Natural killer cell (primary cell): ENCODE measurements around the gene PEX5L. TPM values are rescaled to one million over a fixed set of nuclear protein-coding genes. Genes with fewer than 3 reads are reported as not detected.

Experiments used
- ATAC-seq, 3 donors: fragments of 150-1000 bp in 2 of 3; fragments of 200-7000 bp in 1 of 3; cut with Tn5 transposase; 1 replicate in 1 of 3; 2 replicates in 2 of 3; pipeline ENCODE4 v1.10.0; 2021; ENCODE audit warnings: mild to moderate bottlenecking in 2 of 3, moderate library complexity in 2 of 3
- DNase-seq, 2 donors: peaks; one replicate each; pipeline versions ENCODE4 v3.0.0 to v3.0.0-alpha.2; 2013 to 2021; ENCODE audit warnings: mixed read lengths in 1 of 2
- H3K27ac ChIP-seq: one replicate; pipeline ENCODE4 v1.5.1; 2013; ENCODE audit warnings: mild to moderate bottlenecking, low read length
- H3K27me3 ChIP-seq: one replicate; pipeline ENCODE4 v1.6.1; 2013; ENCODE audit warnings: low read length; ENCODE audit not compliant: control insufficient read depth, insufficient read depth
- H3K36me3 ChIP-seq: one replicate; pipeline ENCODE4 v1.6.1; 2013; ENCODE audit warnings: low read length; ENCODE audit not compliant: control insufficient read depth, insufficient read depth
- H3K4me1 ChIP-seq: one replicate; pipeline ENCODE4 v1.6.1; 2013; ENCODE audit warnings: low read length; ENCODE audit not compliant: control insufficient read depth, insufficient read depth
- H3K4me3 ChIP-seq: one replicate; pipeline ENCODE4 v1.5.1; 2013; ENCODE audit warnings: low read length
- H3K9me3 ChIP-seq: one replicate; pipeline ENCODE4 v1.6.1; 2013; ENCODE audit warnings: low read length; ENCODE audit not compliant: control insufficient read depth, insufficient read depth
- H3K27ac Mint-ChIP-seq, 2 donors: one replicate each; pipeline ENCODE4 v1.8.0; 2022; ENCODE audit warnings: mild to moderate bottlenecking in 2 of 2, mixed read lengths in 2 of 2, moderate library complexity in 1 of 2
- H3K27me3 Mint-ChIP-seq, 2 donors: one replicate each; pipeline ENCODE4 v1.8.0; 2022; ENCODE audit warnings: low read depth in 2 of 2, mixed read lengths in 2 of 2
- H3K36me3 Mint-ChIP-seq: one replicate; pipeline ENCODE4 v1.8.0; 2022; ENCODE audit warnings: mixed read lengths
- H3K4me1 Mint-ChIP-seq, 2 donors: one replicate each; pipeline ENCODE4 v1.8.0; 2022; ENCODE audit warnings: mixed read lengths in 2 of 2
- H3K4me3 Mint-ChIP-seq: one replicate; pipeline ENCODE4 v1.8.0; 2022; ENCODE audit warnings: mild to moderate bottlenecking, moderate library complexity, mixed read lengths
- H3K9me3 Mint-ChIP-seq, 2 donors: one replicate each; pipeline ENCODE4 v1.8.0; 2022; ENCODE audit warnings: mixed read lengths in 2 of 2
- CTCF ChIP-seq: fragments of 200-600 bp; IDR thresholded peaks from one replicate; pipeline ENCODE4 v1.8.0; 2022; ENCODE audit warnings: antibody characterized with exemption
- WGBS: methylation state at CpG from one replicate; pipeline ENCODE4 v1.1.7; 2013; ENCODE audit warnings: missing lambda C conversion rate; ENCODE audit not compliant: insufficient coverage; 5-methylcytosine and 5-hydroxymethylcytosine counted together
- intact Hi-C: fragments of 100-400 bp; cut with micrococcal nuclease; formaldehyde crosslinking; loops from one replicate; pipeline ENCODE4 v1.14.2; 2022
- total RNA-seq, 4 donors: library from RNA; stranded (reverse); fragments of 120-200 nt in 1 of 4; gene quantifications; one replicate each; pipeline versions ENCODE4 v1.2.3 to v1.2.4, GENCODE V29; 2013 to 2022

PEX5L gene
- total RNA-seq, 3 donors from 2014 or later (not counting 1 experiment from before 2014, with no cell fraction given), result not detected

GRCh38 chr3:179933914-179934313, 102.8 kb downstream of the PEX5L start:
- no peaks in the 10 kb centered on the region for H3K4me1 Mint-ChIP-seq
- intact Hi-C loops, result no loop called here
- ATAC-seq (no peak), DNase-seq (no peak)
- no peaks in the 10 kb centered on the region for H3K36me3 Mint-ChIP-seq
- no peak for TF ChIP-seq CTCF
- H3K27ac Mint-ChIP-seq, result no peak overlapping the region
- 96% methylated on average over 4 of the region's 4 CpGs for WGBS
- peaks cover 3 to 8% of the 10 kb centered on the region in 2 donors for H3K27me3 Mint-ChIP-seq
- H3K36me3 ChIP-seq, result no peaks in the 10 kb centered on the region
- no peaks in the 10 kb centered on the region for H3K9me3 ChIP-seq
- no peaks in the 10 kb centered on the region for H3K27me3 ChIP-seq
- no peak overlapping the region for H3K27ac ChIP-seq
- no peak overlapping the region for H3K4me3 ChIP-seq
- no peaks in the 10 kb centered on the region for H3K4me1 ChIP-seq
- H3K4me3 Mint-ChIP-seq, result no peak overlapping the region
- no peaks in the 10 kb centered on the region for H3K9me3 Mint-ChIP-seq

GRCh38 chr3:179933080-179933479, 103.7 kb downstream of the PEX5L start:
- Histone ChIP-seq H3K4me1 (no peaks in the 10 kb centered on the region), H3K27me3 (no peaks in the 10 kb centered on the region), H3K36me3 (no peaks in the 10 kb centered on the region), H3K27ac (no peak overlapping the region), H3K4me3 (no peak overlapping the region), H3K9me3 (no peaks in the 10 kb centered on the region)
- peaks cover 3 to 8% of the 10 kb centered on the region in 2 donors for H3K27me3 Mint-ChIP-seq
- no peak overlapping the region for H3K27ac Mint-ChIP-seq
- no peak overlapping the region for H3K4me3 Mint-ChIP-seq
- WGBS, result 86% methylated on average over 4 of the region's 4 CpGs
- intact Hi-C loops, result no loop called here
- no peaks in the 10 kb centered on the region for H3K4me1 Mint-ChIP-seq
- TF ChIP-seq CTCF, result no peak
- no peaks in the 10 kb centered on the region for H3K9me3 Mint-ChIP-seq
- no peak for DNase-seq
- no peaks in the 10 kb centered on the region for H3K36me3 Mint-ChIP-seq
- ATAC-seq, result no peak

- intact Hi-C loops, result no loop called here
- H3K9me3 Mint-ChIP-seq, result no peaks in the 10 kb centered on the region
- H3K27ac Mint-ChIP-seq, result no peak overlapping the region
- no peak overlapping the region for H3K4me3 Mint-ChIP-seq
- ATAC-seq, result no peak
- DNase-seq, result no peak
- H3K4me1 Mint-ChIP-seq, result no peaks in the 10 kb centered on the region
- no peak for TF ChIP-seq CTCF
- H3K36me3 Mint-ChIP-seq, result no peaks in the 10 kb centered on the region
- peaks cover 3 to 8% of the 10 kb centered on the region in 2 donors for H3K27me3 Mint-ChIP-seq
- Histone ChIP-seq H3K4me1 (no peaks in the 10 kb centered on the region), H3K27ac (no peak overlapping the region), H3K27me3 (no peaks in the 10 kb centered on the region), H3K4me3 (no peak overlapping the region), H3K9me3 (no peaks in the 10 kb centered on the region), H3K36me3 (no peaks in the 10 kb centered on the region)
- WGBS, result no CpG with 5 or more reads among the region's 1 CpG
Observed at GRCh38 chr3:179932674-179933073, 104.1 kb downstream of the PEX5L start.

GRCh38 chr3:179929091-179929529, 107.6 kb downstream of the PEX5L start:
- H3K36me3 ChIP-seq, result no peaks in the 10 kb centered on the region
- no peak overlapping the region for H3K27ac ChIP-seq
- no peak for ATAC-seq
- Mint-ChIP-seq H3K27me3 (peaks cover 8 to 12% of the 10 kb centered on the region in 2 donors), H3K9me3 (no peaks in the 10 kb centered on the region), H3K27ac (no peak overlapping the region), H3K4me3 (no peak overlapping the region), H3K4me1 (no peaks in the 10 kb centered on the region), H3K36me3 (no peaks in the 10 kb centered on the region)
- intact Hi-C loops, result no loop called here
- DNase-seq, result peak in 1 of 2 donors; percentile 62
- WGBS, result 33% methylated on average over 1 of the region's 1 CpG
- no peak overlapping the region for H3K4me3 ChIP-seq
- H3K27me3 ChIP-seq, result no peaks in the 10 kb centered on the region
- no peaks in the 10 kb centered on the region for H3K4me1 ChIP-seq
- peak; percentile 32 for TF ChIP-seq CTCF
- H3K9me3 ChIP-seq, result no peaks in the 10 kb centered on the region
